DND-41 (cell line): ENCODE results near the gene UAP1L1.

Experiments used
- EZH2 ChIP-seq: IDR thresholded peaks from 3 replicates; pipeline ENCODE4 v1.6.1; 2012; ENCODE audit warnings: borderline replicate concordance, low read depth, mild to moderate bottlenecking, moderate library complexity, low read length, inconsistent platforms; ENCODE audit not compliant: severe bottlenecking
- TF ChIP-seq, protein P1 (sequence below): IDR thresholded peaks from 2 replicates; pipeline ENCODE4 v1.5.1; 2012; ENCODE audit warnings: borderline replicate concordance, low read length, moderate library complexity, mild to moderate bottlenecking; ENCODE audit not compliant: poor library complexity, severe bottlenecking; ENCODE audit errors: extremely low read depth

GRCh38 chr9:137055385-137056364, 21.6 kb upstream of the UAP1L1 start:
- TF ChIP-seq, protein P1, sequence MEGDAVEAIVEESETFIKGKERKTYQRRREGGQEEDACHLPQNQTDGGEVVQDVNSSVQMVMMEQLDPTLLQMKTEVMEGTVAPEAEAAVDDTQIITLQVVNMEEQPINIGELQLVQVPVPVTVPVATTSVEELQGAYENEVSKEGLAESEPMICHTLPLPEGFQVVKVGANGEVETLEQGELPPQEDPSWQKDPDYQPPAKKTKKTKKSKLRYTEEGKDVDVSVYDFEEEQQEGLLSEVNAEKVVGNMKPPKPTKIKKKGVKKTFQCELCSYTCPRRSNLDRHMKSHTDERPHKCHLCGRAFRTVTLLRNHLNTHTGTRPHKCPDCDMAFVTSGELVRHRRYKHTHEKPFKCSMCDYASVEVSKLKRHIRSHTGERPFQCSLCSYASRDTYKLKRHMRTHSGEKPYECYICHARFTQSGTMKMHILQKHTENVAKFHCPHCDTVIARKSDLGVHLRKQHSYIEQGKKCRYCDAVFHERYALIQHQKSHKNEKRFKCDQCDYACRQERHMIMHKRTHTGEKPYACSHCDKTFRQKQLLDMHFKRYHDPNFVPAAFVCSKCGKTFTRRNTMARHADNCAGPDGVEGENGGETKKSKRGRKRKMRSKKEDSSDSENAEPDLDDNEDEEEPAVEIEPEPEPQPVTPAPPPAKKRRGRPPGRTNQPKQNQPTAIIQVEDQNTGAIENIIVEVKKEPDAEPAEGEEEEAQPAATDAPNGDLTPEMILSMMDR, result no peak
- no peak for TF ChIP-seq EZH2
